Measurements from ENCODE around the gene SULT6B1.
"Not testable (repeated sequence)": the region's sequence is repeated elsewhere in the genome, so short reads cannot be mapped to it uniquely, and the experiment has no call there.

Gene SULT6B1

DNA sequence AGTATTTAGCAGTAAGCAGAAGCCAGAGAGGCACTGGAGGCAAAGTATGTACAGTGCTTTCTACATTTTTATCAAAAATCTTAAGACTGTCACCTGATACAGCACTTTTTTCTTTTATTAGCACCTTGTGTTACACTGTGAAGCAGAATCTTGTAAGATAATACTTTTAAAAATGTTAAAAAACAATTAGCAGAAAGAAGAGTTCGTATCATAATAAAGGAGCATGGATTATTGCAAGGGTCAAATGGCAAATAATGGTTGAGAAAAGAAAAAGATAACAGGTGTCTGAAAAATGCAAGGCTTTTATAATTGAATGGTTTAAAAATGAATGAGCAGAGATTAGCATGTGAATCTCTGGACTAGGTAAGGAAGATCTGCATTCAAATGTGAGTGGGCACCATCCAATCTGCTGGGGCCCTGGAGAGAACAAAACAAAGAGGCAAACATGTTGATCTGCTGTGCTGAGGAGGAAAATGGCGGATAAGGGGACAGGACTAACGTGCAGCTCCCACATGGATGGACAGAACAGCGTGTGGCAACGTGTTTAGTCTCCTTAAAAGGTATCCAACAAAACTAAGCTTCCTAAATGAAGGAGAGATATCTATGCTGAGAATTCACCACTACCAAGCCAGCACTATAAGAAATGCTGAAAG, 17.3 kb upstream of the SULT6B1 start:
- Histone ChIP-seq H3K36me3 (ENCODE audit: low read depth) (peaks cover 98% of the 10 kb centered on the region), H3K27ac (ENCODE audit: poor library complexity, severe bottlenecking) (no peak overlapping the region), H3K9me3 (ENCODE audit: severe bottlenecking) (peaks cover 9% of the 10 kb centered on the region), H3K4me1 (ENCODE audit: insufficient read depth, poor library complexity, severe bottlenecking) (no peaks in the 10 kb centered on the region), H3K4me3 (ENCODE audit: severe bottlenecking) (no peak overlapping the region), H3K27me3 (ENCODE audit: insufficient read depth, poor library complexity, severe bottlenecking) (no peaks in the 10 kb centered on the region)
- ATAC-seq (ENCODE audit: low read depth) (no peak), DNase-seq (ENCODE audit: low spot score) (no peak)
- TF ChIP-seq, protein P1, sequence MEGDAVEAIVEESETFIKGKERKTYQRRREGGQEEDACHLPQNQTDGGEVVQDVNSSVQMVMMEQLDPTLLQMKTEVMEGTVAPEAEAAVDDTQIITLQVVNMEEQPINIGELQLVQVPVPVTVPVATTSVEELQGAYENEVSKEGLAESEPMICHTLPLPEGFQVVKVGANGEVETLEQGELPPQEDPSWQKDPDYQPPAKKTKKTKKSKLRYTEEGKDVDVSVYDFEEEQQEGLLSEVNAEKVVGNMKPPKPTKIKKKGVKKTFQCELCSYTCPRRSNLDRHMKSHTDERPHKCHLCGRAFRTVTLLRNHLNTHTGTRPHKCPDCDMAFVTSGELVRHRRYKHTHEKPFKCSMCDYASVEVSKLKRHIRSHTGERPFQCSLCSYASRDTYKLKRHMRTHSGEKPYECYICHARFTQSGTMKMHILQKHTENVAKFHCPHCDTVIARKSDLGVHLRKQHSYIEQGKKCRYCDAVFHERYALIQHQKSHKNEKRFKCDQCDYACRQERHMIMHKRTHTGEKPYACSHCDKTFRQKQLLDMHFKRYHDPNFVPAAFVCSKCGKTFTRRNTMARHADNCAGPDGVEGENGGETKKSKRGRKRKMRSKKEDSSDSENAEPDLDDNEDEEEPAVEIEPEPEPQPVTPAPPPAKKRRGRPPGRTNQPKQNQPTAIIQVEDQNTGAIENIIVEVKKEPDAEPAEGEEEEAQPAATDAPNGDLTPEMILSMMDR (IDR thresholded peaks at IDR 0.05; ENCODE audit: poor library complexity, severe bottlenecking) = no peak

DNA sequence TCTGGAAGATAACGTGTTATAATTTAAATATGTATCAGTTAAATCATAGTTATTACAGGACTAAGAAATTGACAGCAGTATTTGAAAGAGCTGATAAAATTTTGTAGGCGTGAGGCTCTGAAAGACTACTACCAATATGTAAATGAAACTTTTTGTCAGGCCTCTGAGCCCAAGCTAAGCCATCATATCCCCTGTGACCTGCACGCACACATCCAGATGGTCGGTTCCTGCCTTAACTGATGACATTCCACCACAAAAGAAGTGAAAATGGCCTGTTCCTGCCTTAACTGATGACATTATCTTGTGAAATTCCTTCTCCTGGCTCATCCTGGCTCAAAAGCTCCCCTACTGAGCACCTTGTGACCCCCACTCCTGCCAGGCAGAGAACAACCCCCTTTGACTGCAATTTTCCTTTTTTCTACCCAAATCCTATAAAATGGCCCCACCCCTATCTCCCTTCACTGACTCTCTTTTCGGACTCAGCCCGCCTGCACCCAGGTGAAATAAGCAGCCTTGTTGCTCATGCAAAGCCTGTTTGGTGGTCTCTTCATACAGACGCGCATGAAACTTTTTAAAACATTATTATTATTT, 16.7 kb upstream of the SULT6B1 start:
- ATAC-seq (ENCODE audit: low read depth); H3K27me3 ChIP-seq (ENCODE audit: insufficient read depth, poor library complexity, severe bottlenecking); H3K4me3 ChIP-seq (ENCODE audit: severe bottlenecking); DNase-seq (ENCODE audit: low spot score); H3K27ac ChIP-seq (ENCODE audit: poor library complexity, severe bottlenecking); H3K9me3 ChIP-seq (ENCODE audit: severe bottlenecking); H3K4me1 ChIP-seq (ENCODE audit: insufficient read depth, poor library complexity, severe bottlenecking): not testable (repeated sequence)
- H3K36me3 ChIP-seq (ENCODE audit: low read depth) = peaks cover 94% of the 10 kb centered on the region

DNA sequence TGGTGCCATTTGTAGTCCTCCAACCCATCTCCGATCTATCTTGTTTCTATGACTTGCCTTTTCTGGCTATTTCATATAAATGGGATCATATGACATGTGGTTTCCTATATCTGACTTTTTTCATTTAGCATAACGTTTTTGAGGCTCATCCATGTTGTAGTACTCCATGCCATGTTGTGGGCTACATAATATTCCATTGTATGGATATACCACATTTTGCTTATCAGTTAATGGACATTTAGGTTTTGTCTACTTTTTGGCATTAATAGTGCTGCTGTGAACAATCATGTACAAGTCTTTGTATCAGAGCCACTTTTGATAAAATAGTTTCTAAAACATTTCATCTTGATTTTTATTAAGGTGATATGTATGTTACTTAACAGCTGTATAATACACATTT, 15.2 kb upstream of the SULT6B1 start:
- no peak overlapping the region for H3K27ac ChIP-seq (ENCODE audit: poor library complexity, severe bottlenecking)
- no peak for DNase-seq (ENCODE audit: low spot score)
- no peaks in the 10 kb centered on the region for H3K27me3 ChIP-seq (ENCODE audit: insufficient read depth, poor library complexity, severe bottlenecking)
- TF ChIP-seq, protein P1 (IDR thresholded peaks at IDR 0.05; ENCODE audit: poor library complexity, severe bottlenecking) = no peak
- peaks cover 9% of the 10 kb centered on the region for H3K9me3 ChIP-seq (ENCODE audit: severe bottlenecking)
- H3K4me3 ChIP-seq (ENCODE audit: severe bottlenecking) = no peak overlapping the region
- ATAC-seq (ENCODE audit: low read depth) = no peak
- H3K36me3 ChIP-seq (ENCODE audit: low read depth) = peaks cover 87% of the 10 kb centered on the region
- no peaks in the 10 kb centered on the region for H3K4me1 ChIP-seq (ENCODE audit: insufficient read depth, poor library complexity, severe bottlenecking)

DNA sequence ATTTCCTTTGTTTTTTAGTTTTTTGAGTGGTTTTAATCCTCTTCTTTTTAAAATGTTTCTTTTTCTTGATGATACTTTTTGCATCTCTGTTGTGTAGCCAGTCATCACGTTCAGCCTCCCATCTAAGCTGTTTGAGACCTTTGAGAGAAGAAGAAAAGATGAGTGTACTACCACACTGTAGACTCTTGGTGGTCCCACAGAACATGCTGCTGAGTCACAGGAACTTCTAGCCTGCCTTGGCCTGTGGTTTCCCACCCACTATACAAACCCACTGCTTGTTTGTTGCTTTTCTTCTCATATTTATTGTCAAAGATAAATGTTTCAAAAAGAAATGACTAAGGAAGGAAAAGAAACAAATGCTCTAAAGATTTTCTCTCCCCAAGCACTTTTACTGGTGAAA, 13.3 kb upstream of the SULT6B1 start:
- TF ChIP-seq, protein P1 (IDR thresholded peaks at IDR 0.05; ENCODE audit: poor library complexity, severe bottlenecking) = no peak
- Histone ChIP-seq H3K4me3 (ENCODE audit: severe bottlenecking) (no peak overlapping the region), H3K9me3 (ENCODE audit: severe bottlenecking) (peaks cover 6% of the 10 kb centered on the region), H3K36me3 (ENCODE audit: low read depth) (peaks cover 68% of the 10 kb centered on the region), H3K27me3 (ENCODE audit: insufficient read depth, poor library complexity, severe bottlenecking) (no peaks in the 10 kb centered on the region), H3K4me1 (ENCODE audit: insufficient read depth, poor library complexity, severe bottlenecking) (peaks cover 6% of the 10 kb centered on the region), H3K27ac (ENCODE audit: poor library complexity, severe bottlenecking) (no peak overlapping the region)
- DNase-seq (ENCODE audit: low spot score) (no peak), ATAC-seq (ENCODE audit: low read depth) (no peak)

DNA sequence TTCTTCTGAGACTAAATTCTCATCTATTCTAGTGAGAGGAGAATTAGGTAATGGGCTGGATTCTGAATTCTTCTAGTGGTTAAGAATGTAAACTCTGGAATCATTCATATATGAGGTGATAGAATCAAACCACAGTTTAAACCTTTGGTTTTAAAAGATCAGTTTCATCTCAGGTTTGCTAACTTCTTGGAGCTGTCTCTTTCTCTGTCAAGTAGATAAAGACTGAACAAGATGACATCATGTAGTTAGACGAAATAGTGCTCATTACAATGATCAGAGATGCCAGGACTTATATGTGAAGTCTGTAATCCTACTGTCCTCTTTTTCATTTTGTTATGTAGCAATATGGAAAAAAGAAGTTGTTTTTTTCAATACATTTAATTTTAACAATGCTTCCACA, 12.7 kb upstream of the SULT6B1 start:
- Histone ChIP-seq H3K4me3 (ENCODE audit: severe bottlenecking) (no peak overlapping the region), H3K27ac (ENCODE audit: poor library complexity, severe bottlenecking) (no peak overlapping the region), H3K4me1 (ENCODE audit: insufficient read depth, poor library complexity, severe bottlenecking) (peaks cover 6% of the 10 kb centered on the region), H3K27me3 (ENCODE audit: insufficient read depth, poor library complexity, severe bottlenecking) (no peaks in the 10 kb centered on the region), H3K36me3 (ENCODE audit: low read depth) (peaks cover 62% of the 10 kb centered on the region), H3K9me3 (ENCODE audit: severe bottlenecking) (peaks cover 4% of the 10 kb centered on the region)
- ATAC-seq (ENCODE audit: low read depth) (no peak), DNase-seq (ENCODE audit: low spot score) (no peak)
- TF ChIP-seq, protein P1 (IDR thresholded peaks at IDR 0.05; ENCODE audit: poor library complexity, severe bottlenecking) = no peak

All from RWPE2 (cell line).